HUES48 (cell line): Measurements from ENCODE around the gene NUDT1.

ENCODE experiments used
- H3K27ac ChIP-seq: one replicate; pipeline ENCODE4 v1.7.0; 2013; ENCODE audit warnings: low read depth, low read length, inconsistent platforms
- H3K27me3 ChIP-seq: 2 replicates; pipeline ENCODE4 v1.6.1; 2013; ENCODE audit warnings: mild to moderate bottlenecking, low read length; ENCODE audit not compliant: control insufficient read depth, insufficient read depth
- H3K36me3 ChIP-seq: 2 replicates; pipeline ENCODE4 v1.6.1; 2013; ENCODE audit warnings: low read length; ENCODE audit not compliant: control insufficient read depth, insufficient read depth
- H3K4me1 ChIP-seq: 2 replicates; pipeline ENCODE4 v1.6.1; 2013; ENCODE audit warnings: mild to moderate bottlenecking, low read length; ENCODE audit not compliant: control insufficient read depth, insufficient read depth
- H3K4me3 ChIP-seq: 2 replicates; pipeline ENCODE4 v1.5.1; 2013; ENCODE audit warnings: mild to moderate bottlenecking, low read depth, low read length
- H3K9ac ChIP-seq: 2 replicates; pipeline ENCODE4 v1.6.1; 2013; ENCODE audit warnings: mild to moderate bottlenecking, low read depth, low read length, moderate library complexity
- H3K9me3 ChIP-seq: 2 replicates; pipeline ENCODE4 v1.6.1; 2013; ENCODE audit warnings: low read length; ENCODE audit not compliant: control insufficient read depth, insufficient read depth

NUDT1 gene

GRCh38 chr7:2241580-2242540 is at the start of gene NUDT1, which contains the start of gene MRM2:
TSS of gene NUDT1 (plus strand) at chr7:2242226. CDS start at chr7:2244575, 2,349 bp downstream.
TSS of gene MRM2 (minus strand) at chr7:2242205. CDS start at chr7:2242169, 36 bp downstream.
- Histone ChIP-seq H3K27ac (peak within 1 kb of the TSS; percentile 74), H3K36me3 (peaks cover 35% of the 10 kb centered on the region), H3K4me1 (peaks cover 4% of the 10 kb centered on the region), H3K9me3 (no peaks in the 10 kb centered on the region), H3K27me3 (no peaks in the 10 kb centered on the region), H3K4me3 (peak within 1 kb of the TSS; percentile 86), H3K9ac (peak within 1 kb of the TSS; percentile 79)

- no peak overlapping the region for H3K9ac ChIP-seq
- H3K4me1 ChIP-seq, result no peaks in the 10 kb centered on the region
- no peak overlapping the region for H3K27ac ChIP-seq
- no peak overlapping the region for H3K4me3 ChIP-seq
- H3K36me3 ChIP-seq, result peaks cover 19% of the 10 kb centered on the region
- no peaks in the 10 kb centered on the region for H3K27me3 ChIP-seq
- H3K9me3 ChIP-seq, result peaks cover 15% of the 10 kb centered on the region
Observed at GRCh38 chr7:2192831-2193534, 49.0 kb upstream of the NUDT1 start.

GRCh38 chr7:2193575-2194305 is 48.3 kb upstream of the NUDT1 start:
- Histone ChIP-seq H3K9ac (no peak overlapping the region), H3K27ac (no peak overlapping the region), H3K36me3 (peaks cover 20% of the 10 kb centered on the region)

GRCh38 chr7:2195400-2196246 is 46.4 kb upstream of the NUDT1 start:
- no peaks in the 10 kb centered on the region for H3K4me1 ChIP-seq
- H3K27ac ChIP-seq, result no peak overlapping the region
- no peaks in the 10 kb centered on the region for H3K27me3 ChIP-seq
- H3K9me3 ChIP-seq, result peaks cover 7% of the 10 kb centered on the region
- peaks cover 39% of the 10 kb centered on the region for H3K36me3 ChIP-seq
- H3K4me3 ChIP-seq, result no peak overlapping the region
- no peak overlapping the region for H3K9ac ChIP-seq

More at GRCh38 chr7:2193575-2194305, 48.3 kb upstream of the NUDT1 start:
- peaks cover 15% of the 10 kb centered on the region for H3K9me3 ChIP-seq
- no peaks in the 10 kb centered on the region for H3K27me3 ChIP-seq
- H3K4me3 ChIP-seq, result no peak overlapping the region
- H3K4me1 ChIP-seq, result no peaks in the 10 kb centered on the region

- H3K9me3 ChIP-seq, result peaks cover 7% of the 10 kb centered on the region
- H3K36me3 ChIP-seq, result peaks cover 40% of the 10 kb centered on the region
Observed at GRCh38 chr7:2196381-2197378, 45.3 kb upstream of the NUDT1 start.

GRCh38 chr7:2197436-2198155 is 44.4 kb upstream of the NUDT1 start:
- Histone ChIP-seq H3K27ac (no peak overlapping the region), H3K27me3 (no peaks in the 10 kb centered on the region), H3K9ac (no peak overlapping the region), H3K36me3 (peaks cover 40% of the 10 kb centered on the region), H3K4me3 (no peak overlapping the region), H3K4me1 (no peaks in the 10 kb centered on the region), H3K9me3 (peaks cover 7% of the 10 kb centered on the region)

More at GRCh38 chr7:2196381-2197378, 45.3 kb upstream of the NUDT1 start:
- Histone ChIP-seq H3K4me1 (no peaks in the 10 kb centered on the region), H3K27me3 (no peaks in the 10 kb centered on the region), H3K9ac (no peak overlapping the region), H3K27ac (no peak overlapping the region), H3K4me3 (no peak overlapping the region)

GRCh38 chr7:2198206-2198605 is 43.8 kb upstream of the NUDT1 start:
- H3K36me3 ChIP-seq, result peaks cover 40% of the 10 kb centered on the region
- H3K27me3 ChIP-seq, result no peaks in the 10 kb centered on the region
- H3K27ac ChIP-seq, result no peak overlapping the region
- H3K9ac ChIP-seq, result no peak overlapping the region
- no peaks in the 10 kb centered on the region for H3K4me1 ChIP-seq
- H3K9me3 ChIP-seq, result peaks cover 7% of the 10 kb centered on the region
- no peak overlapping the region for H3K4me3 ChIP-seq

GRCh38 chr7:2198760-2199159 is 43.3 kb upstream of the NUDT1 start:
- Histone ChIP-seq H3K36me3 (peaks cover 40% of the 10 kb centered on the region), H3K27ac (no peak overlapping the region)

GRCh38 chr7:2199528-2199927 is 42.5 kb upstream of the NUDT1 start:
- Histone ChIP-seq H3K4me3 (no peak overlapping the region), H3K9me3 (peaks cover 7% of the 10 kb centered on the region), H3K27ac (no peak overlapping the region), H3K4me1 (no peaks in the 10 kb centered on the region), H3K36me3 (peaks cover 43% of the 10 kb centered on the region), H3K27me3 (no peaks in the 10 kb centered on the region), H3K9ac (no peak overlapping the region)

More at GRCh38 chr7:2198760-2199159, 43.3 kb upstream of the NUDT1 start:
- H3K9ac ChIP-seq, result no peak overlapping the region
- H3K4me1 ChIP-seq, result no peaks in the 10 kb centered on the region
- H3K9me3 ChIP-seq, result peaks cover 7% of the 10 kb centered on the region
- no peak overlapping the region for H3K4me3 ChIP-seq
- H3K27me3 ChIP-seq, result no peaks in the 10 kb centered on the region
